IMR-90 (cell line): Measurements from ENCODE around the gene ZBTB7B. TPM values are rescaled to one million over a fixed set of nuclear protein-coding genes. Genes with fewer than 3 reads are reported as not detected.

Source experiments
- ATAC-seq: fragments of 200-7000 bp; cut with Tn5 transposase; 2 replicates; pipeline ENCODE4 v1.9.1; 2020; ENCODE audit warnings: low read depth, mild to moderate bottlenecking, moderate library complexity
- BruUV-seq: library from RNA; stranded (reverse); fragments of 400-500 nt; replicated peaks from 2 replicates; lab custom pipeline; 2021; lab: Mats Ljungman, UMichigan
- CTCF ChIA-PET: fragments of 300-600 bp; formaldehyde crosslinking; extraction: SDS; loops from one replicate; lab custom pipeline; 2021; ENCODE audit warnings: antibody characterized with exemption; lab: Yijun Ruan, JAX
- POLR2A ChIA-PET: fragments of 300-600 bp; sonication (Branson Sonifier 250); formaldehyde crosslinking; loops from one replicate; lab custom pipeline; 2022; ENCODE audit warnings: antibody characterized with exemption; ENCODE audit not compliant: unreplicated experiment; lab: Charles Lee
- DNase-seq: peaks from one replicate; pipeline ENCODE4 v3.0.0; 2013
- H2AFZ ChIP-seq: replicated peaks from 2 replicates; pipeline ENCODE3; 2013; ENCODE audit warnings: low read length, mild to moderate bottlenecking; ENCODE audit not compliant: poor library complexity
- H2AK5ac ChIP-seq: 2 replicates; pipeline ENCODE4 v1.6.1; 2013; ENCODE audit warnings: low read depth, low read length, inconsistent platforms
- H2AK9ac ChIP-seq: replicated peaks from 2 replicates; pipeline ENCODE3; 2013; ENCODE audit warnings: mild to moderate bottlenecking, low read depth, low read length, moderate library complexity; ENCODE audit not compliant: poor library complexity
- H2BK120ac ChIP-seq: 2 replicates; pipeline ENCODE4 v1.6.1; 2013; ENCODE audit warnings: low read depth, low read length, inconsistent platforms
- H2BK15ac ChIP-seq: 3 replicates; pipeline ENCODE4 v1.6.1; 2013; ENCODE audit warnings: low read depth, low read length, inconsistent platforms
- H2BK20ac ChIP-seq: 2 replicates; pipeline ENCODE4 v1.6.1; 2013; ENCODE audit warnings: low read depth, mild to moderate bottlenecking, inconsistent platforms, low read length, moderate library complexity
- H2BK5ac ChIP-seq: 2 replicates; pipeline ENCODE4 v1.6.1; 2013; ENCODE audit warnings: mild to moderate bottlenecking, low read depth, low read length, inconsistent platforms; ENCODE audit not compliant: poor library complexity, severe bottlenecking
- H3K14ac ChIP-seq: replicated peaks from 2 replicates; pipeline ENCODE4 v1.6.1; 2013; ENCODE audit warnings: low read depth, low read length, inconsistent platforms
- H3K18ac ChIP-seq: 2 replicates; pipeline ENCODE4 v1.6.1; 2013; ENCODE audit warnings: low read depth, low read length, control low read depth
- H3K23ac ChIP-seq: 2 replicates; pipeline ENCODE4 v1.6.1; 2013; ENCODE audit warnings: low read depth, low read length, inconsistent platforms
- H3K27ac ChIP-seq: 2 replicates; pipeline ENCODE4 v1.5.1; 2013; ENCODE audit warnings: mild to moderate bottlenecking, control low read depth, low read length; ENCODE audit not compliant: insufficient read depth
- H3K27me3 ChIP-seq: 2 replicates; pipeline ENCODE4 v1.6.1; 2013; ENCODE audit warnings: low read length; ENCODE audit not compliant: control insufficient read depth, insufficient read depth
- H3K36me3 ChIP-seq: 2 replicates; pipeline ENCODE4 v1.6.1; 2013; ENCODE audit warnings: low read length, mixed read lengths; ENCODE audit not compliant: control insufficient read depth, insufficient read depth
- H3K4ac ChIP-seq: 2 replicates; pipeline ENCODE4 v1.6.1; 2013; ENCODE audit warnings: low read depth, low read length, inconsistent platforms
- H3K4me1 ChIP-seq: 2 replicates; pipeline ENCODE4 v1.6.1; 2013; ENCODE audit warnings: low read length, mixed read lengths; ENCODE audit not compliant: control insufficient read depth, insufficient read depth
- H3K4me2 ChIP-seq: 2 replicates; pipeline ENCODE4 v1.6.1; 2013; ENCODE audit warnings: low read depth, mild to moderate bottlenecking, control low read depth, low read length, moderate library complexity
- H3K4me3 ChIP-seq: 2 replicates; pipeline ENCODE4 v1.5.1; 2013; ENCODE audit warnings: low read depth, mild to moderate bottlenecking, control low read depth, low read length, moderate library complexity; ENCODE audit not compliant: insufficient read depth
- H3K56ac ChIP-seq: 2 replicates; pipeline ENCODE4 v1.6.1; 2013; ENCODE audit warnings: low read length, inconsistent platforms; ENCODE audit not compliant: insufficient read depth; ENCODE audit errors: extremely low read depth
- H3K79me1 ChIP-seq, 2 experiments: 2 replicates each; pipeline ENCODE4 v1.6.1; 2013; ENCODE audit warnings: low read length in 2 of 2, inconsistent platforms in 1 of 2, low read depth in 1 of 2
- H3K9ac ChIP-seq: 2 replicates; pipeline ENCODE4 v1.6.1; 2013; ENCODE audit warnings: low read depth, low read length, control low read depth
- H3K9me1 ChIP-seq: 2 replicates; pipeline ENCODE4 v1.6.1; 2013; ENCODE audit warnings: low read length, inconsistent platforms; ENCODE audit not compliant: insufficient read depth
- H3K9me3 ChIP-seq: 2 replicates; pipeline ENCODE4 v1.6.1; 2013; ENCODE audit warnings: low read length; ENCODE audit not compliant: control insufficient read depth, insufficient read depth
- H4K20me1 ChIP-seq: 2 replicates; pipeline ENCODE4 v1.6.1; 2013; ENCODE audit warnings: low read length, inconsistent platforms; ENCODE audit not compliant: insufficient read depth
- H4K5ac ChIP-seq: 2 replicates; pipeline ENCODE4 v1.6.1; 2013; ENCODE audit warnings: mild to moderate bottlenecking, low read depth, low read length, control low read depth
- H4K8ac ChIP-seq, 2 experiments: 2 replicates each; pipeline ENCODE4 v1.6.1; 2013; ENCODE audit warnings: low read depth in 2 of 2, low read length in 2 of 2, control low read depth in 1 of 2, inconsistent platforms in 1 of 2
- H4K91ac ChIP-seq: 2 replicates; pipeline ENCODE4 v1.6.1; 2013; ENCODE audit warnings: low read depth, low read length, inconsistent platforms; ENCODE audit not compliant: insufficient read depth
- CEBPB ChIP-seq: IDR thresholded peaks from 2 replicates; pipeline ENCODE4 v1.6.1; 2012; ENCODE audit warnings: low read depth, low read length, improper control_type of control experiment
- CHD1 ChIP-seq: IDR thresholded peaks from 2 replicates; pipeline ENCODE4 v1.6.1; 2012; ENCODE audit warnings: low read depth, low read length, improper control_type of control experiment
- SMC3 ChIP-seq: fragments of 150-350 bp; IDR thresholded peaks from 2 replicates; pipeline ENCODE4 v1.6.1; 2016; ENCODE audit warnings: low read depth, mild to moderate bottlenecking, antibody characterized with exemption, low read length, moderate library complexity
- WGBS, 2 experiments: methylation state at CpG; one replicate each; pipeline versions ENCODE4 v1.1.5 to v1.1.7; 2013; ENCODE audit warnings: missing lambda C conversion rate in 2 of 2; ENCODE audit not compliant: insufficient read length in 1 of 2; ENCODE audit errors: extremely low coverage in 2 of 2; 5-methylcytosine and 5-hydroxymethylcytosine counted together
- dilution Hi-C: fragments of 300-500 bp; cut with HindIII; formaldehyde crosslinking; loops from one replicate; pipeline ENCODE4 v1.14.3; 2018; ENCODE audit warnings: low sequenced_read_pairs; ENCODE audit not compliant: unreplicated experiment
- in situ Hi-C: fragments of 300-500 bp; cut with MboI; formaldehyde crosslinking; loops from 3 replicates; pipeline ENCODE4 v1.14.3; 2019; ENCODE audit warnings: low sequenced_read_pairs, inconsistent platforms, mixed read lengths
- intact Hi-C: fragments of 100-400 bp; cut with micrococcal nuclease; formaldehyde crosslinking; loops from 2 replicates; pipeline ENCODE4 v1.10.0; 2022
- polyA plus RNA-seq, 3 experiments: library from polyadenylated mRNA; depleted of rRNA; stranded (reverse); fragments of >200 nt; gene quantifications; 2 replicates each; pipeline ENCODE4 v1.2.3, GENCODE V29; 2012; ENCODE audit warnings: low replicate concordance in 1 of 3
- total RNA-seq: library from RNA; depleted of rRNA; stranded (reverse); fragments of >200 nt; gene quantifications from 2 replicates; pipeline ENCODE4 v1.2.3, GENCODE V29; 2012
- TF ChIP-seq, protein P1 (sequence below): fragments of 150-350 bp; IDR thresholded peaks from 2 replicates; pipeline ENCODE4 v1.6.1; 2017; ENCODE audit warnings: mild to moderate bottlenecking, antibody characterized with exemption, low read length, low read depth
- TF ChIP-seq, protein P2 (sequence below): fragments of 150-350 bp; IDR thresholded peaks from 2 replicates; pipeline ENCODE4 v1.6.1; 2016; ENCODE audit warnings: low read depth, mild to moderate bottlenecking, low read length, moderate library complexity, borderline replicate concordance

Gene ZBTB7B
- total and polyA plus RNA-seq, 2 of the 4 experiments (the other 2 are of a cell fraction): 7.7 to 17.4 TPM

DNA sequence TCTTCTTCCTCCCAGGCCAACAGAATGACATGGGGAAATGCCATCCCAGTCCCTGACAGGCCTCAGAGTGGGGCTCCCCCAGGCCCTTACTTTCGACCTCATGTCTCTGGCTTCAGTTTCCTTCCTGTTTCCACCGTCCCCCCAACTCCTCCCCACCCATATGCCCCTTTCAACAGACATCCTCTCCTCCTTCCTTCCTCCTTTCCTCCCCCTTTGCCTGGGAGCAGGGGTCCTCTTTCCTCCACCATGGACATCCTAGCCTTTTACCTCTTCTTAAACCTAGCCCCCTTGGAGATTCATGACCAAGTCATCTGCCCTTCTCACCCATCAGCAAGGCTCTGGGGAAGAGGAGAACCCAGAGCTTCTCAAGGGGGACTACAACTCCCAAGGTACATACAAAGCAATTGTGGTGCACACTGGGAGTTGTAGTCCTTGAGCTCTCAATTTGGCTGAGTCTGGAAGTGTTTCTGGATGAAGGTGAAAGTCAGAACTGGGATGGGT is 4.0 kb downstream of the ZBTB7B start:
- POLR2A ChIA-PET: interaction anchor here (0.6 kb wide), 1 partner anchor 10 kb away, joined by 14 read pairs; no protein-coding TSS in a partner anchor
- Histone ChIP-seq H2BK120ac (no peak overlapping the region), H2BK20ac (no peak overlapping the region), H2BK5ac (no peak overlapping the region), H3K23ac (no peak overlapping the region), H3K27me3 (no peaks in the 10 kb centered on the region), H4K5ac (no peak overlapping the region), H2AK9ac (no peak overlapping the region), H3K4me3 (no peak overlapping the region), H2AFZ (no peak overlapping the region), H3K9ac (no peak overlapping the region), H3K9me1 (peaks cover 12% of the 10 kb centered on the region), H3K4ac (no peak overlapping the region), H3K36me3 (peaks cover 2% of the 10 kb centered on the region), H2AK5ac (no peak overlapping the region; the same call in 1 of the 2 replicates), H3K56ac (no peak overlapping the region), H3K4me2 (no peak overlapping the region), H3K14ac (no peak overlapping the region), H4K8ac (no peak overlapping the region), H3K18ac (no peak overlapping the region), H3K9me3 (no peaks in the 10 kb centered on the region), H2BK15ac (no peak overlapping the region), H3K27ac (no peak overlapping the region), H4K91ac (no peak overlapping the region), H3K79me1 (peaks cover 14 to 60% of the 10 kb centered on the region in 2 experiments), H4K20me1 (peaks cover 9% of the 10 kb centered on the region; the same call in 1 of the 2 replicates), H3K4me1 (peaks cover 13% of the 10 kb centered on the region)
- intact Hi-C loops: no loop called here
- DNase-seq: no peak
- no peak for ATAC-seq
- WGBS, 2 experiments: 67% methylated on average over 2 of the region's 2 CpGs; no CpG with 5 or more reads in 1 of the 2 experiments
- in situ Hi-C loops: no loop called here
- BruUV-seq: no TSS peak
- TF ChIP-seq CEBPB (no peak), CHD1 (no peak), SMC3 (no peak)
- TF ChIP-seq, protein P1, sequence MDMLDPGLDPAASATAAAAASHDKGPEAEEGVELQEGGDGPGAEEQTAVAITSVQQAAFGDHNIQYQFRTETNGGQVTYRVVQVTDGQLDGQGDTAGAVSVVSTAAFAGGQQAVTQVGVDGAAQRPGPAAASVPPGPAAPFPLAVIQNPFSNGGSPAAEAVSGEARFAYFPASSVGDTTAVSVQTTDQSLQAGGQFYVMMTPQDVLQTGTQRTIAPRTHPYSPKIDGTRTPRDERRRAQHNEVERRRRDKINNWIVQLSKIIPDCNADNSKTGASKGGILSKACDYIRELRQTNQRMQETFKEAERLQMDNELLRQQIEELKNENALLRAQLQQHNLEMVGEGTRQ: no peak
- TF ChIP-seq, protein P2, sequence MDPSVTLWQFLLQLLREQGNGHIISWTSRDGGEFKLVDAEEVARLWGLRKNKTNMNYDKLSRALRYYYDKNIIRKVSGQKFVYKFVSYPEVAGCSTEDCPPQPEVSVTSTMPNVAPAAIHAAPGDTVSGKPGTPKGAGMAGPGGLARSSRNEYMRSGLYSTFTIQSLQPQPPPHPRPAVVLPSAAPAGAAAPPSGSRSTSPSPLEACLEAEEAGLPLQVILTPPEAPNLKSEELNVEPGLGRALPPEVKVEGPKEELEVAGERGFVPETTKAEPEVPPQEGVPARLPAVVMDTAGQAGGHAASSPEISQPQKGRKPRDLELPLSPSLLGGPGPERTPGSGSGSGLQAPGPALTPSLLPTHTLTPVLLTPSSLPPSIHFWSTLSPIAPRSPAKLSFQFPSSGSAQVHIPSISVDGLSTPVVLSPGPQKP: no peak
- CTCF ChIA-PET: interaction anchor here (1.1 kb wide), 1 partner anchor 11 kb away, joined by 4 read pairs; no protein-coding TSS in a partner anchor
- dilution Hi-C loops: no loop called here
